Subcutaneous abdominal adipose tissue (tissue), 5 donors: ENCODE measurements around the gene NKD2.
"Not testable (repeated sequence)": the region's sequence is repeated elsewhere in the genome, so short reads cannot be mapped to it uniquely, and the experiment has no call there.

ENCODE experiments used
- H3K27ac ChIP-seq: one replicate; pipeline ENCODE4 v1.7.0; 2013; ENCODE audit warnings: low read depth, mild to moderate bottlenecking, inconsistent platforms, low read length, moderate library complexity
- H3K27me3 ChIP-seq, 5 donors: one replicate each; pipeline ENCODE4 v1.7.0; 2013; ENCODE audit warnings: low read length in 5 of 5, inconsistent platforms in 1 of 5; ENCODE audit not compliant: control insufficient read depth in 5 of 5, insufficient read depth in 4 of 5
- H3K36me3 ChIP-seq, 5 donors: one replicate each; pipeline ENCODE4 v1.7.0; 2013; ENCODE audit warnings: low read length in 5 of 5; ENCODE audit not compliant: control insufficient read depth in 5 of 5, insufficient read depth in 5 of 5
- H3K4me1 ChIP-seq, 5 donors: one replicate each; pipeline ENCODE4 v1.7.0; 2013; ENCODE audit warnings: low read length in 5 of 5, mild to moderate bottlenecking in 3 of 5, moderate library complexity in 1 of 5; ENCODE audit not compliant: control insufficient read depth in 5 of 5, insufficient read depth in 5 of 5
- H3K4me3 ChIP-seq, 5 donors: one replicate each; pipeline ENCODE4 v1.7.0; 2013; ENCODE audit warnings: low read length in 5 of 5, low read depth in 1 of 5
- H3K9ac ChIP-seq, 5 donors: one replicate each; pipeline ENCODE4 v1.7.0; 2013; ENCODE audit warnings: low read length in 5 of 5, mild to moderate bottlenecking in 4 of 5, moderate library complexity in 3 of 5
- H3K9me3 ChIP-seq, 5 donors: one replicate each; pipeline ENCODE4 v1.7.0; 2013; ENCODE audit warnings: low read length in 5 of 5; ENCODE audit not compliant: control insufficient read depth in 5 of 5
- donor health status: healthy.
- donor health status: healthy.
- donor health status: healthy.
- donor health status: healthy.
- donor health status: healthy.

The NKD2 gene

GRCh38 chr5:1061292-1061691 is 52.7 kb downstream of the NKD2 start:
- not testable (repeated sequence) for H3K4me3 ChIP-seq, H3K27me3 ChIP-seq, H3K4me1 ChIP-seq, H3K9me3 ChIP-seq, H3K9ac ChIP-seq, H3K27ac ChIP-seq
- peaks cover 0 to 89% (median 76%) of the 10 kb centered on the region in 5 donors for H3K36me3 ChIP-seq

GRCh38 chr5:1061916-1062315 is 53.3 kb downstream of the NKD2 start:
- Histone ChIP-seq H3K9me3 (no peaks in the 10 kb centered on the region), H3K4me3 (no peak overlapping the region), H3K9ac (no peak overlapping the region), H3K4me1 (no peaks in the 10 kb centered on the region), H3K36me3 (peaks cover 0 to 89% (median 73%) of the 10 kb centered on the region in 5 donors), H3K27ac (no peak overlapping the region), H3K27me3 (no peaks in the 10 kb centered on the region)

- Histone ChIP-seq H3K9me3 (no peaks in the 10 kb centered on the region), H3K4me3 (no peak overlapping the region), H3K36me3 (peaks cover 0 to 88% (median 71%) of the 10 kb centered on the region in 5 donors), H3K27me3 (no peaks in the 10 kb centered on the region), H3K4me1 (no peaks in the 10 kb centered on the region), H3K9ac (no peak overlapping the region), H3K27ac (no peak overlapping the region)
These were observed 54.4 kb downstream of the NKD2 start for GRCh38 chr5:1062761-1063568.

GRCh38 chr5:1063661-1064382 is 55.2 kb downstream of the NKD2 start:
- Histone ChIP-seq H3K9me3 (no peaks in the 10 kb centered on the region), H3K27ac (no peak overlapping the region), H3K4me3 (no peak overlapping the region), H3K36me3 (peaks cover 0 to 83% (median 63%) of the 10 kb centered on the region in 5 donors), H3K4me1 (peaks cover 0 to 7% (median 4%) of the 10 kb centered on the region in 5 donors), H3K9ac (no peak overlapping the region), H3K27me3 (no peaks in the 10 kb centered on the region)

- no peaks in the 10 kb centered on the region for H3K9me3 ChIP-seq
- no peaks in the 10 kb centered on the region for H3K27me3 ChIP-seq
- no peak overlapping the region for H3K4me3 ChIP-seq
- H3K4me1 ChIP-seq = peaks cover 0 to 7% (median 4%) of the 10 kb centered on the region in 5 donors
- no peak overlapping the region for H3K9ac ChIP-seq
- no peak overlapping the region for H3K27ac ChIP-seq
- peaks cover 0 to 83% (median 63%) of the 10 kb centered on the region in 5 donors for H3K36me3 ChIP-seq
These were observed 56.0 kb downstream of the NKD2 start for GRCh38 chr5:1064383-1065142.

GRCh38 chr5:1065143-1065750 is 56.6 kb downstream of the NKD2 start:
- Histone ChIP-seq H3K9ac (no peak overlapping the region), H3K4me3 (no peak overlapping the region), H3K4me1 (peaks cover 0 to 7% (median 4%) of the 10 kb centered on the region in 5 donors), H3K27ac (no peak overlapping the region), H3K27me3 (no peaks in the 10 kb centered on the region), H3K36me3 (peaks cover 0 to 79% (median 57%) of the 10 kb centered on the region in 5 donors), H3K9me3 (no peaks in the 10 kb centered on the region)

- no peak overlapping the region for H3K4me3 ChIP-seq
- peaks cover 0 to 7% (median 4%) of the 10 kb centered on the region in 5 donors for H3K4me1 ChIP-seq
- no peak overlapping the region for H3K27ac ChIP-seq
- H3K27me3 ChIP-seq = no peaks in the 10 kb centered on the region
- H3K9ac ChIP-seq = no peak overlapping the region
- no peaks in the 10 kb centered on the region for H3K9me3 ChIP-seq
- peaks cover 0 to 73% (median 52%) of the 10 kb centered on the region in 5 donors for H3K36me3 ChIP-seq
These were observed 57.5 kb downstream of the NKD2 start for GRCh38 chr5:1065891-1066650.

GRCh38 chr5:1066676-1067075 is 58.1 kb downstream of the NKD2 start:
- Histone ChIP-seq H3K27me3 (no peaks in the 10 kb centered on the region), H3K36me3 (peaks cover 0 to 73% (median 52%) of the 10 kb centered on the region in 5 donors), H3K9me3 (no peaks in the 10 kb centered on the region), H3K27ac (no peak overlapping the region), H3K9ac (no peak overlapping the region), H3K4me1 (peaks cover 0 to 7% (median 4%) of the 10 kb centered on the region in 5 donors), H3K4me3 (no peak overlapping the region)
